Measurements from ENCODE around the gene CARD6.
A peak's percentile ranks its signal among the peaks of the same experiment; 100 is the strongest.
"Not testable (repeated sequence)": the region's sequence is repeated elsewhere in the genome, so short reads cannot be mapped to it uniquely, and the experiment has no call there.

The CARD6 gene

GRCh38 chr5:40869384-40869783 is 28.2 kb downstream of the CARD6 start:
- no peak for DNase-seq

GRCh38 chr5:40871177-40871576 is 30.0 kb downstream of the CARD6 start:
- DNase-seq = peak in 1 of 51 donors; percentile 5

- not testable (repeated sequence) for DNase-seq
Measured at GRCh38 chr5:40872253-40872652, 31.1 kb downstream of the CARD6 start.

GRCh38 chr5:40873286-40873880 is 32.2 kb downstream of the CARD6 start:
- DNase-seq = no peak

GRCh38 chr5:40875958-40876357 is 34.8 kb downstream of the CARD6 start:
- no peak for DNase-seq

- no peak for DNase-seq
Measured at GRCh38 chr5:40877371-40877988, 36.3 kb downstream of the CARD6 start.

- DNase-seq = peak in 2 of 51 donors; percentile 1 to 13
Measured at GRCh38 chr5:40879163-40879942, 38.2 kb downstream of the CARD6 start.

GRCh38 chr5:40882291-40882690 is 41.1 kb downstream of the CARD6 start:
- no peak for DNase-seq

- DNase-seq = not testable (repeated sequence)
Measured at GRCh38 chr5:40883051-40883450, 41.9 kb downstream of the CARD6 start.

GRCh38 chr5:40895440-40896425 is 54.6 kb downstream of the CARD6 start:
- not testable (repeated sequence) for DNase-seq

GRCh38 chr5:40904205-40904993 is 63.2 kb downstream of the CARD6 start:
- DNase-seq = peak in 27 of 51 donors; percentile 1 to 53 (median 17)

- DNase-seq = no peak
Measured at GRCh38 chr5:40904994-40905306, 63.8 kb downstream of the CARD6 start.

- no peak for DNase-seq
Measured at GRCh38 chr5:40906351-40906751, 65.2 kb downstream of the CARD6 start.

GRCh38 chr5:40909264-40909663 is 68.1 kb downstream of the CARD6 start, which contains the start of gene C7:
C7 (plus strand) TSS chr5:40909497; CDS start chr5:40909611, 114 bp downstream.
- DNase-seq = no peak

GRCh38 chr5:40909723-40910122 is 68.6 kb downstream of the CARD6 start:
- no peak for DNase-seq
